WTC11 (cell line): ENCODE results near the gene AGAP1. TPM values are rescaled to one million over a fixed set of nuclear protein-coding genes. Genes with fewer than 3 reads are reported as not detected.

ENCODE experiments used
- ATAC-seq: fragments of 200-7000 bp; cut with Tn5 transposase; 2 replicates; pipeline ENCODE4 v1.10.0; 2021; ENCODE audit warnings: mild to moderate bottlenecking, moderate library complexity
- CTCF ChIA-PET: fragments of 300-600 bp; sonication (Branson Sonifier 250); formaldehyde crosslinking; loops from one replicate; lab custom pipeline; 2021; ENCODE audit warnings: antibody characterized with exemption; lab: Charles Lee
- POLR2A ChIA-PET: fragments of 350-600 bp; sonication (Branson Sonifier 250); formaldehyde crosslinking; loops from one replicate; lab custom pipeline; 2021; ENCODE audit warnings: antibody characterized with exemption; lab: Charles Lee
- DNase-seq: peaks from one replicate; pipeline ENCODE4 v3.0.0; 2021; ENCODE audit warnings: low spot score
- H3K27ac Mint-ChIP-seq: 2 replicates; pipeline ENCODE4 v1.8.0; 2021; ENCODE audit warnings: mixed read lengths
- H3K27me3 Mint-ChIP-seq: 2 replicates; pipeline ENCODE4 v1.8.0; 2021; ENCODE audit warnings: low read depth, mild to moderate bottlenecking, moderate library complexity, mixed read lengths
- H3K36me3 Mint-ChIP-seq: 2 replicates; pipeline ENCODE4 v1.8.0; 2021; ENCODE audit warnings: mixed read lengths
- H3K4me1 Mint-ChIP-seq: 2 replicates; pipeline ENCODE4 v1.8.0; 2022; ENCODE audit warnings: mixed read lengths
- H3K4me3 Mint-ChIP-seq: 2 replicates; pipeline ENCODE4 v1.8.0; 2021; ENCODE audit warnings: mild to moderate bottlenecking, moderate library complexity, mixed read lengths
- H3K9me3 Mint-ChIP-seq: 2 replicates; pipeline ENCODE4 v1.8.0; 2021; ENCODE audit warnings: mixed read lengths
- ATF1 ChIP-seq: sonication (generic); formaldehyde crosslinking; IDR thresholded peaks from 2 replicates; pipeline ENCODE4 v1.8.1; 2023; ENCODE audit warnings: mild to moderate bottlenecking, moderate library complexity, missing genetic modification reagents
- CBFB ChIP-seq: sonication (generic); formaldehyde crosslinking; IDR thresholded peaks from 2 replicates; pipeline ENCODE4 v1.8.1; 2022; ENCODE audit warnings: mild to moderate bottlenecking, low read depth, missing genetic modification reagents
- ESRRA ChIP-seq: sonication (generic); formaldehyde crosslinking; IDR thresholded peaks from 2 replicates; pipeline ENCODE4 v1.8.1; 2022; ENCODE audit warnings: mild to moderate bottlenecking, missing genetic modification reagents, borderline replicate concordance
- GRHL2 ChIP-seq: fragments of 250-450 bp; sonication (Bioruptor Pico); IDR thresholded peaks from 2 replicates; pipeline ENCODE4 v1.8.0; 2022; ENCODE audit warnings: mild to moderate bottlenecking, moderate library complexity; ENCODE audit not compliant: insufficient replicate concordance, severe bottlenecking
- GTF2I ChIP-seq: fragments of 250-450 bp; sonication (Bioruptor Pico); conservative IDR thresholded peaks from 2 replicates; pipeline ENCODE4 v1.4.0; 2021; ENCODE audit warnings: mild to moderate bottlenecking
- MYBL2 ChIP-seq: sonication (generic); formaldehyde crosslinking; IDR thresholded peaks from 2 replicates; pipeline ENCODE4 v1.8.1; 2023; ENCODE audit warnings: mild to moderate bottlenecking, moderate library complexity, missing genetic modification reagents
- NFATC4 ChIP-seq: fragments of 250-450 bp; sonication (Bioruptor Pico); IDR thresholded peaks from 2 replicates; pipeline ENCODE4 v1.9.0; 2021; ENCODE audit warnings: mild to moderate bottlenecking
- NR3C1 ChIP-seq: sonication (generic); formaldehyde crosslinking; conservative IDR thresholded peaks from 2 replicates; pipeline ENCODE4 v1.8.1; 2023; ENCODE audit warnings: low read depth, mild to moderate bottlenecking, missing genetic modification reagents
- ZBTB21 ChIP-seq: sonication (generic); formaldehyde crosslinking; IDR thresholded peaks from 2 replicates; pipeline ENCODE4 v1.8.1; 2023; ENCODE audit warnings: mild to moderate bottlenecking, missing genetic modification reagents, borderline replicate concordance
- ZNF232 ChIP-seq: sonication (generic); formaldehyde crosslinking; IDR thresholded peaks from 2 replicates; pipeline ENCODE4 v1.8.0; 2022; ENCODE audit warnings: mild to moderate bottlenecking, missing genetic modification reagents
- ZNF423 ChIP-seq: fragments of 250-450 bp; sonication (Bioruptor Pico); IDR thresholded peaks from 2 replicates; pipeline ENCODE4 v2.1.2; 2022; ENCODE audit warnings: mild to moderate bottlenecking, moderate library complexity
- total RNA-seq: library from RNA; stranded (reverse); gene quantifications from 3 replicates; pipeline ENCODE4 v1.2.3, GENCODE V29; 2021
- TF ChIP-seq, protein P1 (sequence below): fragments of 250-450 bp; sonication (Bioruptor Pico); IDR thresholded peaks from 2 replicates; pipeline ENCODE4 v1.9.0; 2021; ENCODE audit warnings: mild to moderate bottlenecking, borderline replicate concordance
- TF ChIP-seq, protein P2 (sequence below): fragments of 250-450 bp; sonication (Bioruptor Pico); IDR thresholded peaks from 2 replicates; pipeline ENCODE4 v2.1.2; 2022; ENCODE audit warnings: mild to moderate bottlenecking, moderate library complexity
- TF ChIP-seq, protein P3 (sequence below): sonication (generic); formaldehyde crosslinking; IDR thresholded peaks from 2 replicates; pipeline ENCODE4 v1.8.0; 2022; ENCODE audit warnings: mild to moderate bottlenecking, missing genetic modification reagents
- TF ChIP-seq, protein P4 (sequence below): sonication (generic); formaldehyde crosslinking; IDR thresholded peaks from 2 replicates; pipeline ENCODE4 v1.8.1; 2023; ENCODE audit warnings: mild to moderate bottlenecking, moderate library complexity, missing genetic modification reagents
- TF ChIP-seq, protein P5 (sequence below): sonication (generic); formaldehyde crosslinking; IDR thresholded peaks from 2 replicates; pipeline ENCODE4 v1.8.1; 2023; ENCODE audit warnings: mild to moderate bottlenecking, missing genetic modification reagents, borderline replicate concordance
- TF ChIP-seq, protein P6 (sequence below): sonication (generic); formaldehyde crosslinking; IDR thresholded peaks from 2 replicates; pipeline ENCODE4 v1.8.0; 2022; ENCODE audit warnings: missing genetic modification reagents

The AGAP1 gene
- total RNA-seq, 1 experiment from 2014 or later: 49.3 TPM

DNA sequence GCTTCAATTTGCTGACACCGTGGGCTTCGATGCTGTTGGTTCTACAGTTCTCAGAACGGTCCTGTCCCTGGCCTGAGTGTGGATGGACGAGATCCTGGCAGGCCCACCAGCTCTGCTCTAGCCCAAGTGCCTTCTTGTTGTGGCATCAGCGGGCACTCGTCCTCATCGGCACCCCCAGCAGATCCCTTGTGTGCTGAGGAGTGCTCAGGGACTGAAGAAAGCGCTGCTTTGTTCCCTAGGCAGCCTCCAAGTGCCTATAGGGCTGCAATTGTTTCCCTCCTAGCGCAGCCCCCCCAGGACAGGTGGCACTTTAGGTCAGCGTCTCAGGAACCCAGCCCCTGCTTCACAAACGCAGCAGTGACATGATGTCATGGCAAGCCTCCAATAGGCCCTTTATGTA is 217.7 kb downstream of the AGAP1 start:
- H3K27me3 Mint-ChIP-seq: no peaks in the 10 kb centered on the region
- TF ChIP-seq MYBL2 (no peak), GTF2I (CRISPR knock-in tag) (no peak)
- ChIA-PET CTCF (no interaction called here), POLR2A (no interaction called here)
- peaks cover 10% of the 10 kb centered on the region for H3K4me1 Mint-ChIP-seq
- no peak for DNase-seq
- H3K27ac Mint-ChIP-seq: no peak overlapping the region
- H3K36me3 Mint-ChIP-seq: peaks cover 17% of the 10 kb centered on the region
- no peak overlapping the region for H3K4me3 Mint-ChIP-seq
- H3K9me3 Mint-ChIP-seq: no peaks in the 10 kb centered on the region
- ATAC-seq: no peak

DNA sequence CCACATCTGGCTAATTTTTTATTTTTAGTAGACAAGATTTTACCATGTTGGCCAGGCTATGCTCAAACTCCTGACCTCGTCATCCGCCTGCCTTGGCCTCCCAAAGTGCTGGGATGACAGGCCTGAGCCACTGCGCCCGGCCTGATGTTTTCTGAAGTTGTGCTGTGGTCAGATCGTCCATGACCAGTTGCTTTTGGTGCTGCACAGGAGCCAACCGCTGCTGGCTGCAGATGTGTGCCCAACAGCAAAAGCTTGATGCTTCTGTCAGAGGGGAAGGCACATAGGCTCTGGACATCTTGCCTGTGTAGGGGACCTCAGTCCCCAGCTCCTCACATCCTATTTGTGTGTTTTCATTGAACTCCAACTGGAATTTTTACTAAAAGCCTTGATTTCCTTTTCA is 218.3 kb downstream of the AGAP1 start:
- no peak for DNase-seq
- Mint-ChIP-seq H3K4me1 (peaks cover 10% of the 10 kb centered on the region), H3K4me3 (no peak overlapping the region), H3K9me3 (no peaks in the 10 kb centered on the region), H3K36me3 (peaks cover 17% of the 10 kb centered on the region), H3K27ac (no peak overlapping the region), H3K27me3 (no peaks in the 10 kb centered on the region)
- no peak for ATAC-seq
- ChIA-PET CTCF (interaction anchor here (0.6 kb wide), 1 partner anchor 270 kb away, joined by 3 read pairs; no protein-coding TSS in a partner anchor), POLR2A (no interaction called here)
- TF ChIP-seq, protein P1, sequence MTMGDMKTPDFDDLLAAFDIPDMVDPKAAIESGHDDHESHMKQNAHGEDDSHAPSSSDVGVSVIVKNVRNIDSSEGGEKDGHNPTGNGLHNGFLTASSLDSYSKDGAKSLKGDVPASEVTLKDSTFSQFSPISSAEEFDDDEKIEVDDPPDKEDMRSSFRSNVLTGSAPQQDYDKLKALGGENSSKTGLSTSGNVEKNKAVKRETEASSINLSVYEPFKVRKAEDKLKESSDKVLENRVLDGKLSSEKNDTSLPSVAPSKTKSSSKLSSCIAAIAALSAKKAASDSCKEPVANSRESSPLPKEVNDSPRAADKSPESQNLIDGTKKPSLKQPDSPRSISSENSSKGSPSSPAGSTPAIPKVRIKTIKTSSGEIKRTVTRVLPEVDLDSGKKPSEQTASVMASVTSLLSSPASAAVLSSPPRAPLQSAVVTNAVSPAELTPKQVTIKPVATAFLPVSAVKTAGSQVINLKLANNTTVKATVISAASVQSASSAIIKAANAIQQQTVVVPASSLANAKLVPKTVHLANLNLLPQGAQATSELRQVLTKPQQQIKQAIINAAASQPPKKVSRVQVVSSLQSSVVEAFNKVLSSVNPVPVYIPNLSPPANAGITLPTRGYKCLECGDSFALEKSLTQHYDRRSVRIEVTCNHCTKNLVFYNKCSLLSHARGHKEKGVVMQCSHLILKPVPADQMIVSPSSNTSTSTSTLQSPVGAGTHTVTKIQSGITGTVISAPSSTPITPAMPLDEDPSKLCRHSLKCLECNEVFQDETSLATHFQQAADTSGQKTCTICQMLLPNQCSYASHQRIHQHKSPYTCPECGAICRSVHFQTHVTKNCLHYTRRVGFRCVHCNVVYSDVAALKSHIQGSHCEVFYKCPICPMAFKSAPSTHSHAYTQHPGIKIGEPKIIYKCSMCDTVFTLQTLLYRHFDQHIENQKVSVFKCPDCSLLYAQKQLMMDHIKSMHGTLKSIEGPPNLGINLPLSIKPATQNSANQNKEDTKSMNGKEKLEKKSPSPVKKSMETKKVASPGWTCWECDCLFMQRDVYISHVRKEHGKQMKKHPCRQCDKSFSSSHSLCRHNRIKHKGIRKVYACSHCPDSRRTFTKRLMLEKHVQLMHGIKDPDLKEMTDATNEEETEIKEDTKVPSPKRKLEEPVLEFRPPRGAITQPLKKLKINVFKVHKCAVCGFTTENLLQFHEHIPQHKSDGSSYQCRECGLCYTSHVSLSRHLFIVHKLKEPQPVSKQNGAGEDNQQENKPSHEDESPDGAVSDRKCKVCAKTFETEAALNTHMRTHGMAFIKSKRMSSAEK (CRISPR knock-in tag): no peak
- TF ChIP-seq ZBTB21 (CRISPR knock-in tag) (no peak), ZNF423 (CRISPR knock-in tag) (no peak), ESRRA (CRISPR knock-in tag) (no peak), ZNF232 (CRISPR knock-in tag) (no peak), NR3C1 (CRISPR knock-in tag) (no peak), CBFB (CRISPR knock-in tag) (no peak), ATF1 (CRISPR knock-in tag) (no peak)
- TF ChIP-seq, protein P2, sequence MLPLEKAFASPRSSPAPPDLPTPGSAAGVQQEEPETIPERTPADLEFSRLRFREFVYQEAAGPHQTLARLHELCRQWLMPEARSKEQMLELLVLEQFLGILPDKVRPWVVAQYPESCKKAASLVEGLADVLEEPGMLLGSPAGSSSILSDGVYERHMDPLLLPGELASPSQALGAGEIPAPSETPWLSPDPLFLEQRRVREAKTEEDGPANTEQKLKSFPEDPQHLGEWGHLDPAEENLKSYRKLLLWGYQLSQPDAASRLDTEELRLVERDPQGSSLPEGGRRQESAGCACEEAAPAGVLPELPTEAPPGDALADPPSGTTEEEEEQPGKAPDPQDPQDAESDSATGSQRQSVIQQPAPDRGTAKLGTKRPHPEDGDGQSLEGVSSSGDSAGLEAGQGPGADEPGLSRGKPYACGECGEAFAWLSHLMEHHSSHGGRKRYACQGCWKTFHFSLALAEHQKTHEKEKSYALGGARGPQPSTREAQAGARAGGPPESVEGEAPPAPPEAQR (CRISPR knock-in tag): no peak
- TF ChIP-seq, protein P3, sequence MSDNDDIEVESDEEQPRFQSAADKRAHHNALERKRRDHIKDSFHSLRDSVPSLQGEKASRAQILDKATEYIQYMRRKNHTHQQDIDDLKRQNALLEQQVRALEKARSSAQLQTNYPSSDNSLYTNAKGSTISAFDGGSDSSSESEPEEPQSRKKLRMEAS (CRISPR knock-in tag): no peak
- TF ChIP-seq, protein P4, sequence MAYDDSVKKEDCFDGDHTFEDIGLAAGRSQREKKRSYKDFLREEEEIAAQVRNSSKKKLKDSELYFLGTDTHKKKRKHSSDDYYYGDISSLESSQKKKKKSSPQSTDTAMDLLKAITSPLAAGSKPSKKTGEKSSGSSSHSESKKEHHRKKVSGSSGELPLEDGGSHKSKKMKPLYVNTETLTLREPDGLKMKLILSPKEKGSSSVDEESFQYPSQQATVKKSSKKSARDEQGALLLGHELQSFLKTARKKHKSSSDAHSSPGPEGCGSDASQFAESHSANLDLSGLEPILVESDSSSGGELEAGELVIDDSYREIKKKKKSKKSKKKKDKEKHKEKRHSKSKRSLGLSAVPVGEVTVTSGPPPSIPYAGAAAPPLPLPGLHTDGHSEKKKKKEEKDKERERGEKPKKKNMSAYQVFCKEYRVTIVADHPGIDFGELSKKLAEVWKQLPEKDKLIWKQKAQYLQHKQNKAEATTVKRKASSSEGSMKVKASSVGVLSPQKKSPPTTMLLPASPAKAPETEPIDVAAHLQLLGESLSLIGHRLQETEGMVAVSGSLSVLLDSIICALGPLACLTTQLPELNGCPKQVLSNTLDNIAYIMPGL (CRISPR knock-in tag): no peak

DNA sequence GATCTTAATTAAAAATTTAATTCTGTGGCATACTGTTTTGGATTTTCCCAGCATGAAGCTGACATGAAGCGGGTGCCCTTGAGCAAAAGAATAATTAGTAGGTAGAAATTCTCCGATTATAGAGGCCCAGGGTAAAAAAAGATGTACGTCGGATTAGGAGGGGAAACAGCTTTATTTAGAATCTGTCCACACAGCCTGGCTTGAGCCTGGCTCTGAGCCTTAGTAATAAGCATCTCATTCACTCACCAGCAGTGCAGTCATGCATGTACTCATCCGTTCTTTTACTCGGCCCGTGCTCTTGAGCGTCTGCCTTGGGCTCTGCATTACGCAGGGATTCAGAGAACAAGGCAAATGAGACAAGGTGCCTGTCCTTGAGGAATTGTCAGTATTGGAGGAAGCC is 219.3 kb downstream of the AGAP1 start:
- Mint-ChIP-seq H3K4me3 (no peak overlapping the region), H3K4me1 (peaks cover 10% of the 10 kb centered on the region), H3K9me3 (no peaks in the 10 kb centered on the region), H3K27ac (peak overlapping the region; percentile 46; the same call in 1 of the 2 replicates), H3K36me3 (peaks cover 23% of the 10 kb centered on the region), H3K27me3 (no peaks in the 10 kb centered on the region)
- DNase-seq (no peak), ATAC-seq (no peak)
- ChIA-PET CTCF (interaction anchor here (1.8 kb wide), 1 partner anchor 33 kb away, joined by 7 read pairs; no protein-coding TSS in a partner anchor), POLR2A (no interaction called here)
- TF ChIP-seq, protein P5, sequence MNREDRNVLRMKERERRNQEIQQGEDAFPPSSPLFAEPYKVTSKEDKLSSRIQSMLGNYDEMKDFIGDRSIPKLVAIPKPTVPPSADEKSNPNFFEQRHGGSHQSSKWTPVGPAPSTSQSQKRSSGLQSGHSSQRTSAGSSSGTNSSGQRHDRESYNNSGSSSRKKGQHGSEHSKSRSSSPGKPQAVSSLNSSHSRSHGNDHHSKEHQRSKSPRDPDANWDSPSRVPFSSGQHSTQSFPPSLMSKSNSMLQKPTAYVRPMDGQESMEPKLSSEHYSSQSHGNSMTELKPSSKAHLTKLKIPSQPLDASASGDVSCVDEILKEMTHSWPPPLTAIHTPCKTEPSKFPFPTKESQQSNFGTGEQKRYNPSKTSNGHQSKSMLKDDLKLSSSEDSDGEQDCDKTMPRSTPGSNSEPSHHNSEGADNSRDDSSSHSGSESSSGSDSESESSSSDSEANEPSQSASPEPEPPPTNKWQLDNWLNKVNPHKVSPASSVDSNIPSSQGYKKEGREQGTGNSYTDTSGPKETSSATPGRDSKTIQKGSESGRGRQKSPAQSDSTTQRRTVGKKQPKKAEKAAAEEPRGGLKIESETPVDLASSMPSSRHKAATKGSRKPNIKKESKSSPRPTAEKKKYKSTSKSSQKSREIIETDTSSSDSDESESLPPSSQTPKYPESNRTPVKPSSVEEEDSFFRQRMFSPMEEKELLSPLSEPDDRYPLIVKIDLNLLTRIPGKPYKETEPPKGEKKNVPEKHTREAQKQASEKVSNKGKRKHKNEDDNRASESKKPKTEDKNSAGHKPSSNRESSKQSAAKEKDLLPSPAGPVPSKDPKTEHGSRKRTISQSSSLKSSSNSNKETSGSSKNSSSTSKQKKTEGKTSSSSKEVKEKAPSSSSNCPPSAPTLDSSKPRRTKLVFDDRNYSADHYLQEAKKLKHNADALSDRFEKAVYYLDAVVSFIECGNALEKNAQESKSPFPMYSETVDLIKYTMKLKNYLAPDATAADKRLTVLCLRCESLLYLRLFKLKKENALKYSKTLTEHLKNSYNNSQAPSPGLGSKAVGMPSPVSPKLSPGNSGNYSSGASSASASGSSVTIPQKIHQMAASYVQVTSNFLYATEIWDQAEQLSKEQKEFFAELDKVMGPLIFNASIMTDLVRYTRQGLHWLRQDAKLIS (CRISPR knock-in tag): no peak
- TF ChIP-seq GRHL2 (CRISPR knock-in tag): no peak
- no peak for TF ChIP-seq NFATC4 (CRISPR knock-in tag)
- TF ChIP-seq, protein P6, sequence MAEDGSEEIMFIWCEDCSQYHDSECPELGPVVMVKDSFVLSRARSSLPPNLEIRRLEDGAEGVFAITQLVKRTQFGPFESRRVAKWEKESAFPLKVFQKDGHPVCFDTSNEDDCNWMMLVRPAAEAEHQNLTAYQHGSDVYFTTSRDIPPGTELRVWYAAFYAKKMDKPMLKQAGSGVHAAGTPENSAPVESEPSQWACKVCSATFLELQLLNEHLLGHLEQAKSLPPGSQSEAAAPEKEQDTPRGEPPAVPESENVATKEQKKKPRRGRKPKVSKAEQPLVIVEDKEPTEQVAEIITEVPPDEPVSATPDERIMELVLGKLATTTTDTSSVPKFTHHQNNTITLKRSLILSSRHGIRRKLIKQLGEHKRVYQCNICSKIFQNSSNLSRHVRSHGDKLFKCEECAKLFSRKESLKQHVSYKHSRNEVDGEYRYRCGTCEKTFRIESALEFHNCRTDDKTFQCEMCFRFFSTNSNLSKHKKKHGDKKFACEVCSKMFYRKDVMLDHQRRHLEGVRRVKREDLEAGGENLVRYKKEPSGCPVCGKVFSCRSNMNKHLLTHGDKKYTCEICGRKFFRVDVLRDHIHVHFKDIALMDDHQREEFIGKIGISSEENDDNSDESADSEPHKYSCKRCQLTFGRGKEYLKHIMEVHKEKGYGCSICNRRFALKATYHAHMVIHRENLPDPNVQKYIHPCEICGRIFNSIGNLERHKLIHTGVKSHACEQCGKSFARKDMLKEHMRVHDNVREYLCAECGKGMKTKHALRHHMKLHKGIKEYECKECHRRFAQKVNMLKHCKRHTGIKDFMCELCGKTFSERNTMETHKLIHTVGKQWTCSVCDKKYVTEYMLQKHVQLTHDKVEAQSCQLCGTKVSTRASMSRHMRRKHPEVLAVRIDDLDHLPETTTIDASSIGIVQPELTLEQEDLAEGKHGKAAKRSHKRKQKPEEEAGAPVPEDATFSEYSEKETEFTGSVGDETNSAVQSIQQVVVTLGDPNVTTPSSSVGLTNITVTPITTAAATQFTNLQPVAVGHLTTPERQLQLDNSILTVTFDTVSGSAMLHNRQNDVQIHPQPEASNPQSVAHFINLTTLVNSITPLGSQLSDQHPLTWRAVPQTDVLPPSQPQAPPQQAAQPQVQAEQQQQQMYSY: no peak
